ENCODE results near the gene TCERG1L. TPM values are rescaled to one million over a fixed set of nuclear protein-coding genes. Genes with fewer than 3 reads are reported as not detected.

Gene TCERG1L
- total and polyA plus RNA-seq, 9 of the 15 experiments (the other 6 are each of a cell fraction or from before 2014, with no cell fraction given), result not detected

DNA sequence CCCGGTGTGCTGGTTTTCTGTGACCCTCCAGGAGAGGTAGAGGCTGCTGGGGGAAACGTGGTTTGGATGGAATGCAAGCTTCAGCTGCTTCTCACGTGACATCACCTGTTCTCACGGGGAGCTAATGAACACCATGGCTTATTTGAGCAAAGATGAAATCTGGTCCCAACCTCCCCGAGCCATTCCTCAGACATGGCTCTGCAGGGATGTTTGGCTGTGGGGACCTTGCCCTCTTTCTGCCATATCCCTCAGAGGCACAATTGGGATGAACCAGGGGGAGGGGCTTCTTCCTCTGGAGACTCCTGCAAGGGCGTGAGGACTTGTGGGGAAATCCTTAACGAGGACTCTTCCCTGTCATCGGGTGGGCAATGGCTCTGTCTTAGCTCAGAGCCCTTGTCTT lies 236.8 kb downstream of the TCERG1L start (continued):
- TF ChIP-seq MAFF (IDR thresholded peaks at IDR 0.05; ENCODE audit: low read length), result no peak
- TF ChIP-seq, protein P1, sequence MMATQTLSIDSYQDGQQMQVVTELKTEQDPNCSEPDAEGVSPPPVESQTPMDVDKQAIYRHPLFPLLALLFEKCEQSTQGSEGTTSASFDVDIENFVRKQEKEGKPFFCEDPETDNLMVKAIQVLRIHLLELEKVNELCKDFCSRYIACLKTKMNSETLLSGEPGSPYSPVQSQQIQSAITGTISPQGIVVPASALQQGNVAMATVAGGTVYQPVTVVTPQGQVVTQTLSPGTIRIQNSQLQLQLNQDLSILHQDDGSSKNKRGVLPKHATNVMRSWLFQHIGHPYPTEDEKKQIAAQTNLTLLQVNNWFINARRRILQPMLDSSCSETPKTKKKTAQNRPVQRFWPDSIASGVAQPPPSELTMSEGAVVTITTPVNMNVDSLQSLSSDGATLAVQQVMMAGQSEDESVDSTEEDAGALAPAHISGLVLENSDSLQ (IDR thresholded peaks at IDR 0.05), result no peak
- TF ChIP-seq, protein P2, sequence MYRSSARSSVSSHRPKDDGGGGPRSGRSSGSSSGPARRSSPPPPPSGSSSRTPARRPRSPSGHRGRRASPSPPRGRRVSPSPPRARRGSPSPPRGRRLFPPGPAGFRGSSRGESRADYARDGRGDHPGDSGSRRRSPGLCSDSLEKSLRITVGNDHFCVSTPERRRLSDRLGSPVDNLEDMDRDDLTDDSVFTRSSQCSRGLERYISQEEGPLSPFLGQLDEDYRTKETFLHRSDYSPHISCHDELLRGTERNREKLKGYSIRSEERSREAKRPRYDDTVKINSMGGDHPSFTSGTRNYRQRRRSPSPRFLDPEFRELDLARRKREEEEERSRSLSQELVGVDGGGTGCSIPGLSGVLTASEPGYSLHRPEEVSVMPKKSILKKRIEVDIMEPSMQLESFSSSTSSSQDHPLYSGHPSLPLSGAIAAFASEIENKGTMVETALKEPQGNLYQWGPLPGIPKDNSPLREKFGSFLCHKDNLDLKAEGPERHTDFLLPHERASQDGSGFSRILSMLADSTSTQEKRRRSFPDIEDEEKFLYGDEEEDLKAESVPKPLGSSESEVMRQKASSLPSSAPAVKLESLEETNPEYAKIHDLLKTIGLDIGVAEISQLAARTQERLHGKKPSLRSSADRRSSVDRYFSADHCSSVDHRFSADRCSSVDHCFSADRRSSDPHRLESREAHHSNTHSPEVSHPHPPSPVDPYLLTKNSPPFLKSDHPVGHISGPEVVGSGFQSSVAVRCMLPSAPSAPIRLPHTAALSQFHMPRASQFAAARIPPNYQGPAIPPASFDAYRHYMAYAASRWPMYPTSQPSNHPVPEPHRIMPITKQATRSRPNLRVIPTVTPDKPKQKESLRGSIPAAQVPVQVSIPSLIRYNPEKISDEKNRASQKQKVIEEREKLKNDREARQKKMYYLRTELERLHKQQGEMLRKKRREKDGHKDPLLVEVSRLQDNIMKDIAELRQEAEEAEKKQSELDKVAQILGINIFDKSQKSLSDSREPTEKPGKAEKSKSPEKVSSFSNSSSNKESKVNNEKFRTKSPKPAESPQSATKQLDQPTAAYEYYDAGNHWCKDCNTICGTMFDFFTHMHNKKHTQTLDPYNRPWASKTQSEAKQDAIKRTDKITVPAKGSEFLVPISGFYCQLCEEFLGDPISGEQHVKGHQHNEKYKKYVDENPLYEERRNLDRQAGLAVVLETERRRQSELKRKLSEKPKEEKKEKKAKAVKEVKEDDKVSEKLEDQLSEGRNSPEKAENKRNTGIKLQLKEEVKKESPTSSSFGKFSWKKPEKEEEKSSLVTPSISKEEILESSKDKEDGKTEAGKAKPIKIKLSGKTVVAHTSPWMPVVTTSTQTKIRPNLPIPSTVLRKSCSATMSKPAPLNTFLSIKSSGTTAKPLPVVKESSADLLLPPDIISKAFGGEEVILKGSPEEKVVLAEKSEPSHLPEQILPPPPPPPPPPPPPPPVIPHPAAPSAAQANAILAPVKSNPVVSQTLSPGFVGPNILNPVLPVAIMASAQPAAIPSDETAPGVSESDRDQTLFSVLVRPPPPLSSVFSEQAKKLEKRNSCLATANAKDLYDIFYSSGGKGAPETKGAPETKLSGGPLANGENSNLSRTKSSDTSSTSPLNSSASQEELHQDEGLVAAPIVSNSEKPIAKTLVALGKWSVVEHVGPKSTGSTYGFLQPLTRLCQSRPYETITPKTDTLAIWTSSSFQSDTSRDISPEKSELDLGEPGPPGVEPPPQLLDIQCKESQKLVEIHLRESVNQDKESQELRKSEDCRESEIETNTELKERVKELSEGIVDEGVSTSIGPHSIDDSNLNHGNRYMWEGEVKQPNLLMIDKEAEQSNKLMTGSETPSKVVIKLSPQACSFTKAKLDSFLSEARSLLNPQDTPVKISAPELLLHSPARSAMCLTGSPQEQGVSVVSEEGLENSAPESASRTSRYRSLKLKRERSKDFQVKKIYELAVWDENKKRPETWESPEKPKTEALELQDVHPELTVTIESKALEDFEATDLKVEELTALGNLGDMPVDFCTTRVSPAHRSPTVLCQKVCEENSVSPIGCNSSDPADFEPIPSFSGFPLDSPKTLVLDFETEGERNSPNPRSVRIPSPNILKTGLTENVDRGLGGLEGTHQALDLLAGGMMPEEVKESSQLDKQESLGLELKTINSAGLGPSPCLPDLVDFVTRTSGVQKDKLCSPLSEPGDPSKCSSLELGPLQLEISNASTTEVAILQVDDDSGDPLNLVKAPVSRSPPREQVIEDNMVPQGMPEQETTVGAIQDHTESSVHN (IDR thresholded peaks at IDR 0.05; ENCODE audit: borderline replicate concordance in 1 of 2, low read depth in 1 of 2), result no peak
- no peak for TF ChIP-seq PURB (CRISPR knock-in tag; IDR thresholded peaks at IDR 0.05; ENCODE audit: low read depth)
- no peak for TF ChIP-seq CHD2 (IDR thresholded peaks at IDR 0.05; ENCODE audit: low read depth, low read length)
